Body of pancreas (tissue), 4 donors: Measurements from ENCODE around the gene MRGPRX2.

Experiments
- CTCF ChIP-seq, 7 experiments: fragments of 450-650 bp in 4 of 7; fragments of 200-600 bp in 3 of 7; sonication (generic) in 3 of 7; IDR thresholded peaks; one replicate each; pipeline ENCODE4 v1.5.1; 2016 to 2019; ENCODE audit warnings: antibody characterized with exemption in 7 of 7
- POLR2A ChIP-seq, 3 donors: fragments of 450-650 bp; IDR thresholded peaks; one replicate each; pipeline ENCODE4 v1.6.1; 2016; ENCODE audit warnings: antibody characterized with exemption in 3 of 3, mild to moderate bottlenecking in 2 of 3

DNA sequence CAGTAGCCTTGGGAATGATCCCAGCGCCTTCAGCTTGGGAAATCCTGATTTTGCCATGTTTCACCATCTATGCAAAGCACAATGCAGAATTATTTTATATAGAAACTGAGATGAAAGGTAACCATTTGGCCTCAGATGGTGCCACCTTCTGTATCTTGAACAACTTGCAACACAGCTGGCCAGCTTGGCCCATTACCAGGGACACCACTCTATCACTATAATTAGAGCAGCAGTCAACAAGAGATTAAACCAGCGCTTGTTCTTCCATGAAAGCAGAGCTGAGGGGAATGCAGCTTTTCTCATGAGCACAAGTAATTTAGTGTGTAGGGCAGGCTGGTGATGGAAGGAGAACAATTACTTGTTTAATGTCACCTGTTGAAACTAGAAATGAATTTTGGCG lies 49.8 kb upstream of the MRGPRX2 start:
- peak in 2 of 7 experiments; percentile 20 to 23 for TF ChIP-seq CTCF (IDR thresholded peaks at IDR 0.05)
- TF ChIP-seq POLR2A (IDR thresholded peaks at IDR 0.05), result no peak
